Epithelial cell of proximal tubule (primary cell): ENCODE data around the gene NBEAL2. TPM values are rescaled to one million over a fixed set of nuclear protein-coding genes. Genes with fewer than 3 reads are reported as not detected.
A peak's percentile ranks its signal among the peaks of the same experiment; 100 is the strongest.

ENCODE experiments used
- DNase-seq: peaks from one replicate; pipeline ENCODE4 v3.0.0-alpha.2; 2011; ENCODE audit warnings: low read depth
- H3K4me3 ChIP-seq: 2 replicates; pipeline ENCODE4 v1.5.1; 2011; ENCODE audit warnings: low read depth, mild to moderate bottlenecking, low read length
- CTCF ChIP-seq: conservative IDR thresholded peaks from 2 replicates; pipeline ENCODE4 v1.5.1; 2012; ENCODE audit warnings: low read depth, mild to moderate bottlenecking, low read length
- total RNA-seq: library from RNA; depleted of rRNA; stranded (reverse); fragments of >200 nt; gene quantifications from 2 replicates; pipeline ENCODE4 v1.2.3, GENCODE V29; 2015

Gene NBEAL2
- 40.7 and 79.7 TPM in 2 replicates for total RNA-seq

- TF ChIP-seq CTCF = no peak
- no peak for DNase-seq
- peak within 1 kb of the TSS; percentile 74 for H3K4me3 ChIP-seq
Observed at GRCh38 chr3:46978985-46979944, at the start of gene NBEAL2. NBEAL2 (plus strand) TSS chr3:46979666; CDS start chr3:46979862, 196 bp downstream.

GRCh38 chr3:46930166-46930944 is 49.1 kb upstream of the NBEAL2 start:
- DNase-seq = no peak
- no peak overlapping the region for H3K4me3 ChIP-seq
- no peak for TF ChIP-seq CTCF

- DNase-seq = no peak
- TF ChIP-seq CTCF = no peak
- H3K4me3 ChIP-seq = no peak overlapping the region
Observed at GRCh38 chr3:46930945-46931403, 48.5 kb upstream of the NBEAL2 start.

- H3K4me3 ChIP-seq = no peak overlapping the region
- DNase-seq = no peak
- TF ChIP-seq CTCF = no peak
Observed at GRCh38 chr3:46931631-46932331, 47.7 kb upstream of the NBEAL2 start.

- DNase-seq = no peak
- peak; percentile 5 for TF ChIP-seq CTCF
- H3K4me3 ChIP-seq = no peak overlapping the region
Observed at GRCh38 chr3:46932455-46933225, 46.8 kb upstream of the NBEAL2 start.

GRCh38 chr3:46933261-46933660 is 46.2 kb upstream of the NBEAL2 start:
- TF ChIP-seq CTCF = no peak
- no peak for DNase-seq
- no peak overlapping the region for H3K4me3 ChIP-seq
